Vagina (tissue), 2 donors: ENCODE data around the gene KCP. TPM values are rescaled to one million over a fixed set of nuclear protein-coding genes. Genes with fewer than 3 reads are reported as not detected.
A peak's percentile ranks its signal among the peaks of the same experiment; 100 is the strongest.

ENCODE experiments used
- DNase-seq, 2 donors: peaks; one replicate each; pipeline ENCODE4 v3.0.0-alpha.2; 2017; ENCODE audit errors: extremely low spot score in 2 of 2
- H3K27ac ChIP-seq: fragments of 200-600 bp; sonication (generic); one replicate; pipeline ENCODE4 v1.5.1; 2019
- H3K27me3 ChIP-seq: fragments of 200-600 bp; sonication (generic); one replicate; pipeline ENCODE4 v1.5.1; 2019
- H3K36me3 ChIP-seq, 2 donors: fragments of 200-600 bp; sonication (generic); one replicate each; pipeline ENCODE4 v1.5.1; 2017 to 2019
- H3K4me1 ChIP-seq: fragments of 200-600 bp; sonication (generic); one replicate; pipeline ENCODE4 v1.5.1; 2019
- H3K4me3 ChIP-seq, 2 donors: fragments of 200-600 bp; sonication (generic); 1 replicate in 1 of 2; 2 replicates in 1 of 2; pipeline ENCODE4 v1.5.1; 2016 to 2019
- H3K9me3 ChIP-seq: fragments of 200-600 bp; sonication (generic); one replicate; pipeline ENCODE4 v1.5.1; 2019
- CTCF ChIP-seq, 3 experiments: fragments of 450-650 bp in 2 of 3; fragments of 200-600 bp in 1 of 3; sonication (generic) in 1 of 3; IDR thresholded peaks; one replicate each; pipeline ENCODE4 v1.5.1; 2017 to 2019; ENCODE audit warnings: antibody characterized with exemption in 3 of 3, mild to moderate bottlenecking in 2 of 3, moderate library complexity in 2 of 3
- POLR2A ChIP-seq, 2 donors: fragments of 450-650 bp; IDR thresholded peaks; one replicate each; pipeline ENCODE4 v1.6.1; 2017; ENCODE audit warnings: antibody characterized with exemption in 2 of 2, mild to moderate bottlenecking in 2 of 2, moderate library complexity in 2 of 2
- POLR2AphosphoS5 ChIP-seq, 2 donors: sonication (generic); formaldehyde crosslinking; IDR thresholded peaks; one replicate each; pipeline ENCODE4 v1.9.0; 2017; ENCODE audit warnings: antibody characterized with exemption in 2 of 2, mild to moderate bottlenecking in 2 of 2, low read depth in 1 of 2; ENCODE audit not compliant: insufficient read depth in 1 of 2
- intact Hi-C: fragments of 100-400 bp; cut with DNase I; formaldehyde crosslinking; loops from one replicate; pipeline ENCODE4 v1.15.1; 2023
- total RNA-seq: library from RNA; depleted of rRNA; stranded (reverse); fragments of >200 nt; gene quantifications from one replicate; pipeline ENCODE4 v1.2.3, GENCODE V29; 2016

KCP gene
- total RNA-seq, 1 donor from 2014 or later = 1.2 TPM

- Histone ChIP-seq H3K9me3 (no peaks in the 10 kb centered on the region), H3K4me1 (peaks cover 2% of the 10 kb centered on the region), H3K27ac (no peak overlapping the region), H3K27me3 (no peaks in the 10 kb centered on the region), H3K36me3 (peaks cover 0 to 42% of the 10 kb centered on the region in 2 donors), H3K4me3 (no peak overlapping the region)
- DNase-seq = no peak
- intact Hi-C loops = no loop called here
- TF ChIP-seq POLR2AphosphoS5 (IDR thresholded peaks at IDR 0.05; ENCODE audit: insufficient read depth in 1 of 2, low read depth in 1 of 2) (no peak), POLR2A (IDR thresholded peaks at IDR 0.05) (no peak), CTCF (IDR thresholded peaks at IDR 0.05) (no peak)
Observed at GRCh38 chr7:128838981-128839731, 71.4 kb downstream of the KCP start.

GRCh38 chr7:128838109-128838779 lies 72.3 kb downstream of the KCP start:
- no peak for DNase-seq
- Histone ChIP-seq H3K36me3 (peaks cover 0 to 32% of the 10 kb centered on the region in 2 donors), H3K9me3 (no peaks in the 10 kb centered on the region), H3K4me1 (peaks cover 11% of the 10 kb centered on the region), H3K4me3 (no peak overlapping the region), H3K27ac (no peak overlapping the region), H3K27me3 (no peaks in the 10 kb centered on the region)
- TF ChIP-seq POLR2AphosphoS5 (IDR thresholded peaks at IDR 0.05; ENCODE audit: insufficient read depth in 1 of 2, low read depth in 1 of 2) = no peak
- TF ChIP-seq POLR2A (IDR thresholded peaks at IDR 0.05) = no peak
- TF ChIP-seq CTCF (IDR thresholded peaks at IDR 0.05) = no peak
- intact Hi-C loops = no loop called here

- Histone ChIP-seq H3K27ac (no peak overlapping the region), H3K36me3 (peaks cover 0 to 25% of the 10 kb centered on the region in 2 donors), H3K27me3 (no peaks in the 10 kb centered on the region), H3K4me1 (peaks cover 18% of the 10 kb centered on the region), H3K9me3 (no peaks in the 10 kb centered on the region), H3K4me3 (no peak overlapping the region)
- intact Hi-C loops = no loop called here
- TF ChIP-seq POLR2A (IDR thresholded peaks at IDR 0.05) (no peak), POLR2AphosphoS5 (IDR thresholded peaks at IDR 0.05; ENCODE audit: insufficient read depth in 1 of 2, low read depth in 1 of 2) (no peak), CTCF (IDR thresholded peaks at IDR 0.05) (no peak)
- no peak for DNase-seq
Observed at GRCh38 chr7:128837521-128837921, 73.0 kb downstream of the KCP start.

- Histone ChIP-seq H3K9me3 (no peaks in the 10 kb centered on the region), H3K27ac (peak overlapping the region; percentile 56), H3K4me3 (no peak overlapping the region), H3K4me1 (peaks cover 25% of the 10 kb centered on the region), H3K36me3 (peaks cover 0 to 22% of the 10 kb centered on the region in 2 donors), H3K27me3 (no peaks in the 10 kb centered on the region)
- intact Hi-C loops = no loop called here
- TF ChIP-seq POLR2AphosphoS5 (IDR thresholded peaks at IDR 0.05; ENCODE audit: insufficient read depth in 1 of 2, low read depth in 1 of 2) = no peak
- TF ChIP-seq POLR2A (IDR thresholded peaks at IDR 0.05) = no peak
- no peak for TF ChIP-seq CTCF (IDR thresholded peaks at IDR 0.05)
- no peak for DNase-seq
Observed at GRCh38 chr7:128836729-128837348, 73.7 kb downstream of the KCP start.
